ENCODE data around the gene HLA-DMB. TPM values are rescaled to one million over a fixed set of nuclear protein-coding genes. Genes with fewer than 3 reads are reported as not detected.
A peak's percentile ranks its signal among the peaks of the same experiment; 100 is the strongest.

Gene HLA-DMB
- 1 to 10 TPM; 4.6 to 6.0 TPM for total RNA-seq
- polyA plus RNA-seq (2013, experiment 1 of 2), result 58.8 TPM
- polyA plus RNA-seq (2013, experiment 2 of 2), result 39.1 TPM
- total RNA-seq, result 0.33 to 36.1 (median 3.1) reads per million in 172 experiments

- ChIA-PET CTCF (interaction anchor here (0.9 to 7.4 kb wide), 7 partner anchors 13 to 102 kb away, joined by 3 to 53 read pairs (median 12); partner anchors contain the start of genes HLA-DMA and TAP2), POLR2A (interaction anchor here (1.1 to 7.2 kb wide), 14 partner anchors 9 to 404 kb away, joined by 3 to 325 read pairs (median 8); partner anchors contain the start of genes B3GALT4, BRD2, HLA-DMA and PSMB8)
- Mint-ChIP-seq H3K4me3 (peak within 1 kb of the TSS; percentile 96), H3K4me1 (ENCODE audit: low read depth) (peaks cover 60% of the 10 kb centered on the region), H3K9me3 (peaks cover 2% of the 10 kb centered on the region), H3K27ac (peak within 1 kb of the TSS; percentile 99), H3K36me3 (ENCODE audit: low read depth) (peaks cover 7% of the 10 kb centered on the region), H3K27me3 (no peaks in the 10 kb centered on the region)
- Histone ChIP-seq H3K36me3 (ENCODE audit: insufficient read depth, low read length) (no peaks in the 10 kb centered on the region), H3K27ac (ENCODE audit: low read depth in 1 of 2, low read length in 2 of 2) (peak within 1 kb of the TSS; percentile 86 to 89), H3K9me3 (ENCODE audit: control insufficient read depth in 1 of 2, insufficient read depth in 1 of 2, low read length in 2 of 2) (no peaks in the 10 kb centered on the region), H3K27me3 (ENCODE audit: control insufficient read depth in 1 of 2, insufficient read depth in 2 of 2, low read length in 2 of 2) (no peaks in the 10 kb centered on the region), H3K4me3 (ENCODE audit: low read length) (peak within 1 kb of the TSS; percentile 72), H3K4me1 (ENCODE audit: insufficient read depth, low read length) (peaks cover 58% of the 10 kb centered on the region)
- no peak for TF ChIP-seq CTCF (IDR thresholded peaks at IDR 0.05)
- ATAC-seq (ENCODE audit: poor library complexity) (peak; percentile 85), DNase-seq (peak in 10 of 14 experiments; percentile 15 to 89 (median 42))
- intact Hi-C loops (cut with DNase I, micrococcal nuclease), result loop anchor here in 1 of 2 experiments (1.0 kb wide), 1 partner anchor 13 kb away; the partner anchor contains the start of gene HLA-DMA
Observed at GRCh38 chr6:32940656-32941213, at the start of gene HLA-DMB. HLA-DMB (minus strand) TSS chr6:32941028; CDS start chr6:32940807, 221 bp downstream.

- Mint-ChIP-seq H3K27ac (no peak overlapping the region), H3K4me1 (ENCODE audit: low read depth) (peaks cover 6% of the 10 kb centered on the region), H3K4me3 (no peak overlapping the region), H3K36me3 (ENCODE audit: low read depth) (no peaks in the 10 kb centered on the region), H3K27me3 (peaks cover 5% of the 10 kb centered on the region), H3K9me3 (no peaks in the 10 kb centered on the region)
- ChIA-PET CTCF (interaction anchor here (1.0 to 6.9 kb wide), 5 partner anchors 37 to 151 kb away, joined by 3 to 123 read pairs (median 3); partner anchors contain the start of genes HLA-DMA and TAP2), POLR2A (interaction anchor here (1.4 to 10.7 kb wide), 2 partner anchors 19 to 151 kb away, joined by 3 to 347 read pairs; partner anchors contain the start of genes BRD2 and TAP2)
- DNase-seq (no peak), ATAC-seq (ENCODE audit: poor library complexity) (no peak)
- Histone ChIP-seq H3K27me3 (ENCODE audit: control insufficient read depth in 1 of 2, insufficient read depth in 2 of 2, low read length in 2 of 2) (no peaks in the 10 kb centered on the region), H3K4me1 (ENCODE audit: insufficient read depth, low read length) (peaks cover 8% of the 10 kb centered on the region), H3K27ac (ENCODE audit: low read depth in 1 of 2, low read length in 2 of 2) (no peak overlapping the region), H3K9me3 (ENCODE audit: control insufficient read depth in 1 of 2, insufficient read depth in 1 of 2, low read length in 2 of 2) (no peaks in the 10 kb centered on the region), H3K36me3 (ENCODE audit: insufficient read depth, low read length) (no peaks in the 10 kb centered on the region), H3K4me3 (ENCODE audit: low read length) (no peak overlapping the region)
- TF ChIP-seq CTCF (IDR thresholded peaks at IDR 0.05), result no peak
- intact Hi-C loops (cut with DNase I, micrococcal nuclease), result no loop called here
Observed at GRCh38 chr6:32989368-32989767, 48.5 kb upstream of the HLA-DMB start.

- H3K27ac Mint-ChIP-seq, result peak overlapping the region; percentile 43
- no peaks in the 10 kb centered on the region for H3K27me3 ChIP-seq (ENCODE audit: control insufficient read depth in 1 of 2, insufficient read depth in 2 of 2, low read length in 2 of 2)
- TF ChIP-seq CTCF (IDR thresholded peaks at IDR 0.05), result peak; percentile 83
- POLR2A ChIA-PET, result interaction anchor here (0.7 to 10.7 kb wide), 16 partner anchors 8 to 1399 kb away, joined by 3 to 347 read pairs (median 10); partner anchors contain the start of genes BRD2, HLA-DMA, HLA-DMB and TAP1
- peaks cover 33% of the 10 kb centered on the region for H3K36me3 Mint-ChIP-seq (ENCODE audit: low read depth)
- H3K9me3 Mint-ChIP-seq, result no peaks in the 10 kb centered on the region
- DNase-seq (peak; percentile 83 to 97 (median 89)), ATAC-seq (ENCODE audit: poor library complexity) (peak; percentile 98)
- H3K4me3 Mint-ChIP-seq, result no peak overlapping the region
- H3K9me3 ChIP-seq (ENCODE audit: control insufficient read depth in 1 of 2, insufficient read depth in 1 of 2, low read length in 2 of 2), result no peaks in the 10 kb centered on the region
- CTCF ChIA-PET, result interaction anchor here (0.6 to 6.9 kb wide), 36 partner anchors 8 to 716 kb away, joined by 3 to 123 read pairs (median 5); partner anchors contain the start of genes BRD2, HLA-DMA, HLA-DMB and PSMB8
- H3K4me1 Mint-ChIP-seq (ENCODE audit: low read depth), result peaks cover 28% of the 10 kb centered on the region
- intact Hi-C loops (cut with DNase I, micrococcal nuclease), result loop anchor here (1.0 to 2.0 kb wide), 7 partner anchors 18 to 100 kb away; partner anchors contain the start of gene HLA-DMA (in 1 of the 2)
- H3K4me3 ChIP-seq (ENCODE audit: low read length), result no peak overlapping the region
- H3K27me3 Mint-ChIP-seq, result no peaks in the 10 kb centered on the region
- H3K27ac ChIP-seq (ENCODE audit: low read depth in 1 of 2, low read length in 2 of 2), result no peak overlapping the region
- peaks cover 17% of the 10 kb centered on the region for H3K4me1 ChIP-seq (ENCODE audit: insufficient read depth, low read length)
- H3K36me3 ChIP-seq (ENCODE audit: insufficient read depth, low read length), result peaks cover 24% of the 10 kb centered on the region
Observed at GRCh38 chr6:32984622-32985389, 44.0 kb upstream of the HLA-DMB start.

All from CD4-positive, alpha-beta T cell (primary cell).